ENCODE results near the gene MLIP.

DNA sequence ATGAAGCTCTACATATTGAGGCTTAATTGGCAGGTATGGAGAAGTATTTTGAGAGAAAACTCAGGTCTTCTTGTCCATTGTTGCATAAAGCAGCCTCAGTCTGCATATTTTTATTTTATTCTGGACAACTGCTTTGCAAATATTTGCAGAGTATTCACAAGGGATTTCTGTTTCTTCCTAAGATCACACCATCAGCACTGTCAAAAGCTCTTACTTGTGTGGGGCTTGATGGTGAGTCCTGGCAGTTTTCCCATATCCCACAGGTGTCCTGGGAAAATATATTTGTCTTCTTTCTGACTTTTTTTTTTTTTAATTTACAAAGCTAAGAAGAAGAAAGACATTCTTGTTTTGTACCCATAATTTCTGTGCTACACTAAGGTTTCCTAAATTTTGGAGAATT is 16.9 kb upstream of the MLIP start:
- TF ChIP-seq, protein P1, sequence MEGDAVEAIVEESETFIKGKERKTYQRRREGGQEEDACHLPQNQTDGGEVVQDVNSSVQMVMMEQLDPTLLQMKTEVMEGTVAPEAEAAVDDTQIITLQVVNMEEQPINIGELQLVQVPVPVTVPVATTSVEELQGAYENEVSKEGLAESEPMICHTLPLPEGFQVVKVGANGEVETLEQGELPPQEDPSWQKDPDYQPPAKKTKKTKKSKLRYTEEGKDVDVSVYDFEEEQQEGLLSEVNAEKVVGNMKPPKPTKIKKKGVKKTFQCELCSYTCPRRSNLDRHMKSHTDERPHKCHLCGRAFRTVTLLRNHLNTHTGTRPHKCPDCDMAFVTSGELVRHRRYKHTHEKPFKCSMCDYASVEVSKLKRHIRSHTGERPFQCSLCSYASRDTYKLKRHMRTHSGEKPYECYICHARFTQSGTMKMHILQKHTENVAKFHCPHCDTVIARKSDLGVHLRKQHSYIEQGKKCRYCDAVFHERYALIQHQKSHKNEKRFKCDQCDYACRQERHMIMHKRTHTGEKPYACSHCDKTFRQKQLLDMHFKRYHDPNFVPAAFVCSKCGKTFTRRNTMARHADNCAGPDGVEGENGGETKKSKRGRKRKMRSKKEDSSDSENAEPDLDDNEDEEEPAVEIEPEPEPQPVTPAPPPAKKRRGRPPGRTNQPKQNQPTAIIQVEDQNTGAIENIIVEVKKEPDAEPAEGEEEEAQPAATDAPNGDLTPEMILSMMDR (IDR thresholded peaks at IDR 0.05) = no peak
- TF ChIP-seq POLR2A (IDR thresholded peaks at IDR 0.05) = no peak
- no peak for TF ChIP-seq EP300 (IDR thresholded peaks at IDR 0.05)
